Bone marrow (tissue), 2 donors: Measurements from ENCODE around the gene NDST1.

Experiments used
- DNase-seq, 2 donors: peaks; one replicate each; lab custom pipeline; 2025; lab: John Stamatoyannopoulos, UW

Gene NDST1

GRCh38 chr5:150588596-150588890, 80.6 kb downstream of the NDST1 start:
- DNase-seq = no peak

DNA sequence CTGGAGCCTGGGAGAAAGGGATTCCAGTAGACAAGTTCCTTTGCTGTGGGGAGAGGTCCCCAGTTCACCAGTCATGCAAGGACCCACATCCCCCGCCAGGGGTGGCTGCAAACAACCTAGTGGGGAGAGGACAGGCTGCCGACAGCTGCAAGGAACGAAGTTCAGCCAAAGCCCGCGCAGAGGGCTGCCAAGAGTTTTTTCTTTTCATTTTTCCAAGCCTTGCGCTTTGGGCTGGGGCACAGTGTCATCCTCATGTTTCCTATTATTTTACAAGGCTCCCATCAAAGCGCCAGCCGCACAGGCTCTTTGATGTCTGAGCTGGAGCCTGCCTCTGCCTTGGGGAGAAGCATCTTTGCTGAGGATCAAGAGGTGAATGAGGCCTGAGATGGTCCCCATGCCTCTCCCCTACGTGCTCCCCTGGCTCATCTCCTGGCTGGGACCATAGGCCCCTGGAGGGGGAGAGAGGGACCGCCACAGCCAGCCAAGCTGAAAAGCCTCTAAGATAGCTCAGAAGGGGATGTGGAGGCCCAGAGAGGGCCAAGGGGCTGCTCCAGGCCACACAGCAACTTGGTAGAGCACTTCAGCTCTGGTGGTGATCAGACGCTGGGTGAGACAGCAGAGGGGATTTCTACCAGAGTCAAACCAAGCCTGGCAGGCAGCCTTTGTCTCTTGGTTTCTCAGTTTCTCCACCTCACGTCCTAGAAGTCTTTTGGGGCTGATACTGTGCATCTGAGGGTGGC, 82.1 kb downstream of the NDST1 start:
- DNase-seq = no peak

DNA sequence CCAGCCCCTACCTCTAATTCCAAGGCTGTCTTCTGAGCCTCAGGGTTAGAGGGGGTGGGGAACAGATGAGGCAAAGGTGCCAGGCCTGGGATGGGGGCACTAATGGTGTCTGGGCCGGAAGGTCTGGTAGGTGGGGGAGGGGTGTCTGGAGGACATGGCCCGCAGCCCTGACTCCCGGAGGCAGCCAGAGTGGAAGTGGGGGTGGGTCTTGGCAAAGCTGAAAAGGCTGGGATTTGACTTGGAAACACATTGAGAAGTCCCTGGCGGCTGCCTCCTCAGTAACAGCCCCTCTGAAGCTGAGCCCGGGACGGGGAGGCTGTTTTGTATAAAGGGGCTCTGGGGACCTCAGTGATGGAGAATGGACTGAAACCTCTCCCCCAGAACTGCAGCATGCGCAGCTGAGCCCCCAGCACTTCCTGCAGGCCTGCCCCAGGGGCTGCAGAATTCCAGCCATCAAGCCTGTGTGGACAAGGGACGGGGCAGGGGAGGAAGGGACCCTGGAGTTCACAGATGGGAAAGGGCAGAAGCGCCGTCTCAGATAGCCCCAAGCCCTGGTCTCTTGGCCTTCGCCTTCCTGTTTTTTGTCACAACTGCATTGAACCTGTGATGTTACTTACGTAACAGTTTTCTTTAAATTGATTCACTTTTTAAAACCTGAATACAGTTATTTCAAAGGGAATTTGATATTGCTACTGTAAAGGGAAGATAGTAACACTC, 83.2 kb downstream of the NDST1 start:
- no peak for DNase-seq

DNA sequence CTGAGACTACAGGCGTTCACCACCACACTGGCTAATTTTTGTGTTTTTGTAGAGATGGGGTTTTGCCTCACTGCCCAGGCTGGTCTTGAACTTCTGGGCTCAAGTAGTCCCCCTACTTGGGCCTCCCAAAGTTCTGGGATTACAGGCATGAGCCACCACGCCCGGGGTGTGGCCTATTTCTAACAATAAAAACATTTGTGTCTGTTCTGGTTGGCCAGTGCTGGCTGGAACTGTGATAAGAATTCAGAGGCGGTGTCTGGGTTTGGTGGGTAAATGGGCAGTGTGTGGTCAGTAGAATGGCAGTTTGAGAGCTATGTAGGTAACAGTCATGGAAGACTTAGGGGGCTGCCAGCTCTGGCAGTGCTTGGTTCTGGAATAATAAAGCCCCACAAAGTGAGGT, 85.7 kb downstream of the NDST1 start:
- no peak for DNase-seq

GRCh38 chr5:150593996-150594395, 86.1 kb downstream of the NDST1 start:
- DNase-seq = no peak

DNA sequence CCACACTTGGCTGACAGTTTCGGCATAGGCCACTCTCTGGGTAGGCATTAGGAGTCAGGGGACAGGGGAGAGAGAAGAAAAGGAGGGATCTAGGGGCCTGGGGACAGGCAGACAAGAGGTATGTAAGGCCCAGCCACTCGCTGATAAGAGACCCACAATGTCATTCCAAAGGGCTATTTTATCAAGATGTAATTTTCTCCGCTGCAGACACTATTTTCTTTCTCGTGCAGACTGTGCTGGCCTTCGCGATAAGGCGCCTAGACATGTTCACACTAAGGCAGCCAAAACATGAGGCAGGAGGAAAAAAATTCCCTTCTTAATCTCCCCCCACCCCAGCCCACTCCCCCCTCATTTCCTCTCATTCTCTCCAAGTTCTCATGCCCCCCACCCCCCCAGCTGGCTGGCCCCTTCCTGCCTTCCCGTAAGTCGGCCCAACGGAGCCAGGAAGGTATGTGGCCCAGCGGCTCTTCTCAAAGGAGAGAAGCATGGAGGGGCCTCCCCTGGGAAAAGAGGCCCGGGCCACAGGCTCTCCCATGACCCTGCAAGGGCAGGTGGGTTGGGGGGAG, 87.6 kb downstream of the NDST1 start:
- DNase-seq = no peak

DNA sequence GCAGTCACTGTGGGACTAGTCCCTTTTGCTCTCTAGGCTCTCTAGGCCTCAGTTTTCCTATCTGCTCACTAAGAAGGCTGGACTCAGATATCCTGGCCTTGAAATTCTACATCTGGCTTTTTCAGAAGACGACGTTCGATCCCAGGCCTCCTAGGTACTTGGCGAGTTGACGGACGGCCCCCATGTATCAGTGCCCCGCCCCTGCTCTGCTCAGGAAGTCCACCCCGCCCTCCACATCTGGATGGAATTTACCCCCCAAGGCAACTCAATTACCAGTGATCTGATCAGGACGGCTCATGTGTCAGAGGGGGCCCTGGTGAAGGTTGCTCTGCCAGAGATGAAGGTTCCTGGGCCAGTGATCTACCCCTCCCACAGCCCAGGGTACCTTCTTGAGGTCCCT, 88.4 kb downstream of the NDST1 start:
- DNase-seq = no peak

GRCh38 chr5:150596826-150597225, 88.9 kb downstream of the NDST1 start:
- no peak for DNase-seq

GRCh38 chr5:150598006-150598405, 90.1 kb downstream of the NDST1 start:
- DNase-seq = no peak

DNA sequence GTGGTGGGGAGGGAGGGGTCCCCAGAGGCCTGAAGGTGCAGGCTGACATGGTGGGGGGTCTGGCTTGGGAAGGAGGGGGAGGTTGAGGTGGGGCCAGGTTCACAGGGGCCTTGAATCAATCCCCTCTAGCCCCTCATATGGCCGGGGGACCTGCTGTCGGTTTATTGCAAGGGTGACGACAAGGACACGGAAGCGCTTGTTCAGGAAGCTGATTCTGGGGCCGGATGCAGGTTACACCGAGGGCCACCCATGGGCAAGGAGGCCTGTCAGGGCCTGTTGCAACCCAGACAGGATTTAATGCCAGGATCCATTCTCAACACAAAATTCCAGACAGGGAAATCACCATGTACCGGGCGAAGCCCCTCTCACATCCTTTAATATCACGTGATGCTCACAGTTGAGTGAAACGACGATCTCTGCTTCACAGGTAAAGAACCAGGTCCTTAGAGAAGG, 90.9 kb downstream of the NDST1 start:
- DNase-seq = no peak

DNA sequence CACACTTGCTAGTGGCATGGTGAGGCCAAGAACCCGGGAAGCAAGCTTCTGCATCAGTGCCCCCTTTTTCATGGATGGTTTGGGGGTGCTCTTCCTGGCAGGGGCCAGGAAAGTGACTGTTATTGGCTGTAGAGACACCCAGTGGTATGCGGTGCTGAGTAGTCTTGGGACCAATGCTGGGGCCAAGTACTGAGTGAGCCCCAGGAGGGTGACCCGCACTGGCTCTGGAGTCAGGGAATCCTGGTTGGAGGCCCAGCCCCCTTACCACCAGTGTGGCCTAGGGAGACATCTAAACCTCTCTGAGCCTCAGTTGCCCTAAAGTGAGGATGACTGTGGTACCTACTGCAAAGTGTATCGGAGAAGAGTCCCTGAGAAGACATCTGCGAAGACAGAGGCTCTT, 91.3 kb downstream of the NDST1 start:
- no peak for DNase-seq

DNA sequence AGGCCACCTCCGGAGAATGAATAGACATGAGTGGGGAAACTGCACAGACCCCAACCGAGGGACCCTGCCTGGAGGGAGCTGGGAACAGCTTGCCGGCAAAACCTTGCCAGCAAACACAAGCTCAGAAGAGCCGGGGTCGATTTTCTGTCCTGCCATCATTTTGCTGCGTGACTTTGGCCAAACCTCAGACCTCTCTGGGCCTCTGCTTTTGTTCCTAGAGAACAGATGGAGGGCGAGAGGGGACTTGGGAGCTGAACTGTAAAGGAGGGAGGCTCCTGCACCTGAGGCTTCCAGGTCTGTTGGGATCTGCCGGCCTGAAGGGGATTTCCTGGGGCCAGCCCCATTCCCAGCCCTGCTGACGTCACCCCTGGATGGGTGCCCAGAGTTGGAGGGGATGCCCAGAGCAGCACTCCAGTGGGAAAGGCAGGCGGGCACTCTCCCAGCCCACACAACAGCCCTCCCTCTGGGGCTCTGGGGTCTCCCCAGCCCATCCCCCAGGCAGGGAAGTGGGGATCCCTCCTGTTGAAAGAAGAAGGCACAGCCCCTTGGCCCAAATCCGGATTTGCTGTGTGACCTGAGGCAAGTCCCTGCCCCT, 92.1 kb downstream of the NDST1 start:
- DNase-seq = no peak

GRCh38 chr5:150600616-150601490, 92.9 kb downstream of the NDST1 start:
- no peak for DNase-seq

DNA sequence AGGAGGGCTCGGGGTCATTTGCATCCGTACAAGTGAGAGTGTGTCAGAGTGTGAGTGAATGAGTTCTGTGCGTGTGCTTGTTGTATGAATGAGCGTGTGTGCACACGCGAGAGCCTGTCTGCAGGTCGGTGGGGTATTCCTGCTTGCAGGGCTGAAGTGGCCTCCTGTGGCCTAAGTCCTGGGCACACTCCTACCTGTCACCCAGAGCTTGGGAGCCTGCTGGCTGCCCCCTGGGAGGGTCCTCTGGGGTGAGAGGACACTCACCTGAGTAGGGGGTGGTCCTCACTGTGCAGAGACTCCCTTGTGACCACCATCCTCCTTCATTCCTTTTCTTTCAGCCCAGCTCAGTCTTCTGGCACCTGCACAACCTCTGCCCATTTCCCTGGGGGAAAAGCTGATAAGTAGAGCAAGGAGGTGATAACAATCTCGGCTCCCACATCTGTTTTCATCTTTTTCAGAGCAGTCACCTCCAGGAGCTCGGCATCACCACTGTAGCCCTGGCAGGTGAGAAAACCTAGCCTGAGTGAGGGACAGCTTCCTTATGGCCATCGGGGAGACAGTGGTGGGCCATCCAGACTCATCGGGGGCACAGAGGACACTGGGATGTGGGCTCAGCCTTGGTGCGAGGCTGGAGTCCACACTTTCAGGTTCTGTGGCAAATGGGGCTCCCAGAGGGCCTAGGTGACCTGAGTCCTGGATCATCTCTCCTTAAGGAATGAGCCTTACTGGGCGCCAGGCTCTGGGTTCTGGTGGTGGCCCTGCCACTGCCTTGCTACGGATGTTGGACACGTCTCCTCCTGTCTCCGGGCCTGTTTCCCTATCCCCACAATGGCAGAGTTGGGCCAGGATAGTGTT, 93.8 kb downstream of the NDST1 start:
- no peak for DNase-seq

GRCh38 chr5:150603052-150603451, 95.1 kb downstream of the NDST1 start:
- DNase-seq = no peak

GRCh38 chr5:150603491-150603890, 95.6 kb downstream of the NDST1 start:
- DNase-seq = no peak

GRCh38 chr5:150604010-150604409, 96.1 kb downstream of the NDST1 start:
- no peak for DNase-seq

- DNase-seq = no peak
Observed at GRCh38 chr5:150604894-150605440, 97.0 kb downstream of the NDST1 start.

DNA sequence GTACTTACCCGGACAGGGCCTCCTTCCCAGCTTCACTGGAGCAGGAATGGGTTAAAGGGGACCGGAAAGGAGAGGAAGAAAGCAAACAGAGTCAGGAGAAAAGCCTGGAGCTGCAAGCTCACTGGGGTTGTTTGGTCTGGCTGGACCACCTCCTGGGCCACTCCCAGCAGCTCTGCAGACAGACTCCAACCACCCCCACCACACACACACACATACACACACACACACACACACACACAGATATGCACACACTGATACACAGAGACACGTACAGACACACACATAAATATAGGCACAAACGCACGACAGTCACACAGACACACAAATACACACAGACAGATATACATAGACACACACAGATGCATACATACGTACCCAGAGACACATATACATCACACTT, 97.6 kb downstream of the NDST1 start:
- DNase-seq = no peak

DNA sequence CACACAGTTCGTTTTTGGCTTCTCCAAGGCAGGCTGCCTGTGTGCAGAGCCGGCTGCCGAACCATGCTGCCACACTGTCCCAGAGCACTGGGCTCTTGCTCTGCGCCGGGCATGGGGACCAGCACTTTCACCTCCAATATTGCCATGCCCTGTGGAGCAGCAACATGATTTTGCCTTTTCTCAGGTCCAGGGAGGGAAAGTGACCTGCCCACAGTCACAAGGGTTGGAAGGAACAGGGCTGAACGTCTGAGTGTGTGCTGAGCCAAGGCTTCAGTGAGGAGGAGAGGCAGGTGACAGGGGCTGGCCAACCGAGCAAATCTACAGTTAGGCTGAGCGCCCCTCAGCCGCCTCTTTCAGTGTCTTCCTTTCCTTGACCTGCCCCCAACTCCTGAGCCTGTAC, 98.5 kb downstream of the NDST1 start:
- no peak for DNase-seq

GRCh38 chr5:150607105-150607504, 99.2 kb downstream of the NDST1 start:
- no peak for DNase-seq
